ENCODE data around the gene PTPN7. TPM values are rescaled to one million over a fixed set of nuclear protein-coding genes. Genes with fewer than 3 reads are reported as not detected.

Gene PTPN7
- total RNA-seq, 1 experiment from 2014 or later, result 2.2 TPM

- TF ChIP-seq CTCF (conservative IDR thresholded peaks at IDR 0.05; ENCODE audit: low read depth, low read length) (no peak), EZH2 (IDR thresholded peaks at IDR 0.05; ENCODE audit: borderline replicate concordance, low read depth, low read length, poor library complexity, severe bottlenecking) (no peak)
- Histone ChIP-seq H3K9me3 (ENCODE audit: low read depth, low read length, poor library complexity, severe bottlenecking) (no peaks in the 10 kb centered on the region), H3K27me3 (replicated peaks; ENCODE audit: insufficient read depth, low read depth, low read length, poor library complexity) (no peaks in the 10 kb centered on the region), H3K4me3 (ENCODE audit: low read depth, low read length, poor library complexity, severe bottlenecking) (no peak overlapping the region), H3K4me1 (ENCODE audit: insufficient read depth, low read length, poor library complexity, severe bottlenecking) (peaks cover 4% of the 10 kb centered on the region), H3K36me3 (ENCODE audit: insufficient read depth, low read length, poor library complexity, severe bottlenecking) (no peaks in the 10 kb centered on the region), H3K27ac (ENCODE audit: low read depth, low read length, poor library complexity, severe bottlenecking) (no peak overlapping the region)
- CTCF ChIA-PET, result no interaction called here
- DNase-seq (ENCODE audit: low spot score), result no peak
- intact Hi-C loops (cut with micrococcal nuclease; ENCODE audit: unreplicated experiment), result no loop called here
- POLR2A ChIA-PET (ENCODE audit: low non-redundant PET), result no interaction called here
- BruUV-seq (replicated peaks), result no TSS peak
Measured at GRCh38 chr1:202152399-202152798, 8.0 kb downstream of the PTPN7 start.

GRCh38 chr1:202151045-202151444, 9.4 kb downstream of the PTPN7 start:
- ChIA-PET CTCF (interaction anchor here (0.6 kb wide), 1 partner anchor 116 kb away, joined by 3 read pairs; no protein-coding TSS in a partner anchor), POLR2A (ENCODE audit: low non-redundant PET) (no interaction called here)
- peaks cover 4% of the 10 kb centered on the region for H3K4me1 ChIP-seq (ENCODE audit: insufficient read depth, low read length, poor library complexity, severe bottlenecking)
- H3K36me3 ChIP-seq (ENCODE audit: insufficient read depth, low read length, poor library complexity, severe bottlenecking), result no peaks in the 10 kb centered on the region
- BruUV-seq (replicated peaks), result no TSS peak
- no peak for DNase-seq (ENCODE audit: low spot score)
- no peaks in the 10 kb centered on the region for H3K9me3 ChIP-seq (ENCODE audit: low read depth, low read length, poor library complexity, severe bottlenecking)
- no peak overlapping the region for H3K4me3 ChIP-seq (ENCODE audit: low read depth, low read length, poor library complexity, severe bottlenecking)
- H3K27me3 ChIP-seq (replicated peaks; ENCODE audit: insufficient read depth, low read depth, low read length, poor library complexity), result no peaks in the 10 kb centered on the region
- H3K27ac ChIP-seq (ENCODE audit: low read depth, low read length, poor library complexity, severe bottlenecking), result no peak overlapping the region
- TF ChIP-seq CTCF (conservative IDR thresholded peaks at IDR 0.05; ENCODE audit: low read depth, low read length), result no peak
- TF ChIP-seq EZH2 (IDR thresholded peaks at IDR 0.05; ENCODE audit: borderline replicate concordance, low read depth, low read length, poor library complexity, severe bottlenecking), result no peak
- intact Hi-C loops (cut with micrococcal nuclease; ENCODE audit: unreplicated experiment), result no loop called here

- DNase-seq (ENCODE audit: low spot score), result no peak
- CTCF ChIA-PET, result no interaction called here
- Histone ChIP-seq H3K4me1 (ENCODE audit: insufficient read depth, low read length, poor library complexity, severe bottlenecking) (peaks cover 4% of the 10 kb centered on the region), H3K27me3 (replicated peaks; ENCODE audit: insufficient read depth, low read depth, low read length, poor library complexity) (no peaks in the 10 kb centered on the region), H3K4me3 (ENCODE audit: low read depth, low read length, poor library complexity, severe bottlenecking) (no peak overlapping the region), H3K36me3 (ENCODE audit: insufficient read depth, low read length, poor library complexity, severe bottlenecking) (no peaks in the 10 kb centered on the region), H3K27ac (ENCODE audit: low read depth, low read length, poor library complexity, severe bottlenecking) (no peak overlapping the region), H3K9me3 (ENCODE audit: low read depth, low read length, poor library complexity, severe bottlenecking) (no peaks in the 10 kb centered on the region)
- TF ChIP-seq EZH2 (IDR thresholded peaks at IDR 0.05; ENCODE audit: borderline replicate concordance, low read depth, low read length, poor library complexity, severe bottlenecking) (no peak), CTCF (conservative IDR thresholded peaks at IDR 0.05; ENCODE audit: low read depth, low read length) (no peak)
- intact Hi-C loops (cut with micrococcal nuclease; ENCODE audit: unreplicated experiment), result no loop called here
- BruUV-seq (replicated peaks), result no TSS peak
- POLR2A ChIA-PET (ENCODE audit: low non-redundant PET), result no interaction called here
Measured at GRCh38 chr1:202150602-202151001, 9.8 kb downstream of the PTPN7 start.
